ENCODE measurements around the gene SLC6A7. TPM values are rescaled to one million over a fixed set of nuclear protein-coding genes. Genes with fewer than 3 reads are reported as not detected.
A peak's percentile ranks its signal among the peaks of the same experiment; 100 is the strongest.

Gene SLC6A7
- polyA plus RNA-seq, 1 of the 3 experiments (the other 2 are of a cell fraction): not detected

DNA sequence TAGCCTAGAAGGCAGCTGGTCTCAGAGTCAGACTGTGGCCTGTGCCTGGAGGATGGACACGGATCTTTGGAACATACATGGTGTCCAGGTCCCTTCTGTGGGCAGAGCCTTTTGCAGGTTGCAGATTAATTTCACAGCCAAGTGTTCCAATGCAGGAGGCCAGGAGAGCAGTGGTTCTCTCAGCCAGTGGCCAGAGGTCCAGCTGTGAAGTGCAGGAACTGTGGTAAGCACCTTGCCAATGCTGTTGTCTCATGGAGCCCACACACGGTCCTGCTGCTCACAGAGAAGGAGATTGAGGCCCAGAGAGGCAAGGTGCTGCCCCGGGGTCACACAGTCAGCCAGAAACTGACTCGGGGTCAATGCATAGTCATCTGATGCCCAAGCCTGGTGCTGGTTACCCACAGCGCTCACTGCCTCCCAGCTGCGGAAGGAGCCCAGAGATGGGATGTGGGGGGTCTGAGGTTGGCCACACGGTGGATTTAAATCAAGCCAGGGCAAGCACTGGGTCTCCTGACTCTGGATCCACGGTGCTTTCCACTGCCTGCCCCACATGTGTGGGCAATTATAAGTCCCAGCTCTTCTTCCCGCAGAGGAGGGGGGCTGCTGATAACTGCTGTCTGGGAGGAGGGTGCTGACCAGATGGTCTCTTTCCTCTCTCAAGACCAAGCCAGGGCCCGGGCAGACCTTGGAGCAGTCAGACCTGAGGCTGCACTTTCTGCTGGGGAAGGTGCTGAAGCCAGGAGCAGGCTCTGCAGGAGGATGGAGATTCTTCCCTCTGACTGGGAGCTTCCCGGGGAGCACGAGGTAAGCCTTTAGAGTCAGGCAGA, 37.0 kb upstream of the SLC6A7 start (continued):
- TF ChIP-seq RAD21 (IDR thresholded peaks at IDR 0.05; ENCODE audit: low read length) (no peak), NRF1 (IDR thresholded peaks at IDR 0.05; ENCODE audit: low read depth, low read length) (no peak), JUND (IDR thresholded peaks at IDR 0.05) (no peak), SMC3 (IDR thresholded peaks at IDR 0.05; ENCODE audit: low read depth, low read length) (no peak), SIN3A (IDR thresholded peaks at IDR 0.05; ENCODE audit: borderline replicate concordance, low read depth, low read length) (no peak), POLR2AphosphoS5 (IDR thresholded peaks at IDR 0.05; ENCODE audit: low read depth, low read length) (peak; percentile 52), GATA2 (CRISPR knock-in tag; IDR thresholded peaks at IDR 0.05) (peak; percentile 70), FOXM1 (IDR thresholded peaks at IDR 0.05; ENCODE audit: low read depth) (no peak)
- TF ChIP-seq, protein P1, sequence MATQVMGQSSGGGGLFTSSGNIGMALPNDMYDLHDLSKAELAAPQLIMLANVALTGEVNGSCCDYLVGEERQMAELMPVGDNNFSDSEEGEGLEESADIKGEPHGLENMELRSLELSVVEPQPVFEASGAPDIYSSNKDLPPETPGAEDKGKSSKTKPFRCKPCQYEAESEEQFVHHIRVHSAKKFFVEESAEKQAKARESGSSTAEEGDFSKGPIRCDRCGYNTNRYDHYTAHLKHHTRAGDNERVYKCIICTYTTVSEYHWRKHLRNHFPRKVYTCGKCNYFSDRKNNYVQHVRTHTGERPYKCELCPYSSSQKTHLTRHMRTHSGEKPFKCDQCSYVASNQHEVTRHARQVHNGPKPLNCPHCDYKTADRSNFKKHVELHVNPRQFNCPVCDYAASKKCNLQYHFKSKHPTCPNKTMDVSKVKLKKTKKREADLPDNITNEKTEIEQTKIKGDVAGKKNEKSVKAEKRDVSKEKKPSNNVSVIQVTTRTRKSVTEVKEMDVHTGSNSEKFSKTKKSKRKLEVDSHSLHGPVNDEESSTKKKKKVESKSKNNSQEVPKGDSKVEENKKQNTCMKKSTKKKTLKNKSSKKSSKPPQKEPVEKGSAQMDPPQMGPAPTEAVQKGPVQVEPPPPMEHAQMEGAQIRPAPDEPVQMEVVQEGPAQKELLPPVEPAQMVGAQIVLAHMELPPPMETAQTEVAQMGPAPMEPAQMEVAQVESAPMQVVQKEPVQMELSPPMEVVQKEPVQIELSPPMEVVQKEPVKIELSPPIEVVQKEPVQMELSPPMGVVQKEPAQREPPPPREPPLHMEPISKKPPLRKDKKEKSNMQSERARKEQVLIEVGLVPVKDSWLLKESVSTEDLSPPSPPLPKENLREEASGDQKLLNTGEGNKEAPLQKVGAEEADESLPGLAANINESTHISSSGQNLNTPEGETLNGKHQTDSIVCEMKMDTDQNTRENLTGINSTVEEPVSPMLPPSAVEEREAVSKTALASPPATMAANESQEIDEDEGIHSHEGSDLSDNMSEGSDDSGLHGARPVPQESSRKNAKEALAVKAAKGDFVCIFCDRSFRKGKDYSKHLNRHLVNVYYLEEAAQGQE (IDR thresholded peaks at IDR 0.05; ENCODE audit: low read depth, low read length): peak; percentile 72

DNA sequence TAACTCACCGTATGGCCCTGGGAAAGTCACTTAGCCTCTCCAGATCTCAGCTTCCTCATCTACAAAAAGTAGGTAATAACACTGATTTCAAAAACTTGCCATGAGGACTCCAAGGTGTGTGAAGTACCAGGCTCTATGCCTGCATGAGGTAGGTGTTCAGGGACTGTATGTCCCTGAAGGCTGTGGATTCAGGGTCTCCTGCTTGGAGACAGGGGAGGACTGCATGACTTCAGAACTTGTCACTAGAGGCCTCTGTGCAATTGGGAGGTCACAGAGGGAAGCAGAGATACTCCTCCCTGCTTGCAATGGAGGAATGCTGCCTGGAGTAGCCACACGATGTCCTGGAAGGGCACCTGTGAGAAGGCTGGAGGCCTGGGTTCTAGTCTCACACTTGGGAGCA, 36.4 kb upstream of the SLC6A7 start:
- Histone ChIP-seq H3F3A (replicated peaks; ENCODE audit: insufficient read depth) (peaks cover 35% of the 10 kb centered on the region), H3K79me2 (ENCODE audit: insufficient read depth) (peaks cover 68% of the 10 kb centered on the region), H3K4me2 (peak overlapping the region; percentile 97), H3K9me3 (no peaks in the 10 kb centered on the region), H3K27ac (ENCODE audit: low read depth in 2 of 2, low read length in 1 of 2) (peak overlapping the region; percentile 94 to 98; a peak in 3 of 4 replicates), H3K9ac (no peak overlapping the region; the same call in 1 of the 2 replicates), H3K27me3 (ENCODE audit: insufficient read depth) (no peaks in the 10 kb centered on the region), H4K20me1 (ENCODE audit: insufficient read depth) (peaks cover 34% of the 10 kb centered on the region), H2AFZ (ENCODE audit: low read depth) (no peak overlapping the region), H3K9me2 (no peaks in the 10 kb centered on the region), H3K4me1 (ENCODE audit: control insufficient read depth in 1 of 2, insufficient read depth in 2 of 2, low read depth in 1 of 2, low read length in 1 of 2) (peaks cover 26 to 82% of the 10 kb centered on the region in 2 experiments), H3K36me3 (replicated peaks in 1 of 2; ENCODE audit: control insufficient read depth in 1 of 2, insufficient read depth in 2 of 2, low read length in 1 of 2) (peaks cover 4 to 8% of the 10 kb centered on the region in 2 experiments), H3K4me3 (ENCODE audit: low read depth in 2 of 2, low read length in 1 of 2) (peak overlapping the region; percentile 67 to 96)
- no peak for DNase-seq
- CTCF ChIA-PET: interaction anchor here (0.9 to 4.2 kb wide), 7 partner anchors 9 to 65 kb away, joined by 3 to 24 read pairs (median 9); no protein-coding TSS in a partner anchor
- 18% methylated on average over 1 of the region's 2 CpGs for WGBS (ENCODE audit: low lambda C conversion rate)
- POLR2A ChIA-PET: interaction anchor here (1.3 to 1.9 kb wide), 2 partner anchors 10 to 13 kb away, joined by 6 to 10 read pairs; no protein-coding TSS in a partner anchor
- TF ChIP-seq TEAD4 (IDR thresholded peaks at IDR 0.05; ENCODE audit: borderline replicate concordance, insufficient read depth) (no peak), MEF2A (IDR thresholded peaks at IDR 0.05; ENCODE audit: borderline replicate concordance, low read depth) (no peak), ELF1 (IDR thresholded peaks at IDR 0.05) (no peak), YY1 (IDR thresholded peaks at IDR 0.05; ENCODE audit: low read depth) (no peak), SIN3A (IDR thresholded peaks at IDR 0.05; ENCODE audit: borderline replicate concordance, low read depth, low read length) (no peak), FOXJ3 (CRISPR knock-in tag; IDR thresholded peaks at IDR 0.05) (no peak), RXRA (IDR thresholded peaks at IDR 0.05; ENCODE audit: borderline replicate concordance, low read depth) (no peak), RCOR1 (IDR thresholded peaks at IDR 0.05; ENCODE audit: low read length) (no peak), RAD21 (IDR thresholded peaks at IDR 0.05; ENCODE audit: low read length) (no peak), GATA2 (CRISPR knock-in tag; IDR thresholded peaks at IDR 0.05) (no peak), NFIC (IDR thresholded peaks at IDR 0.05; ENCODE audit: borderline replicate concordance) (no peak)
- TF ChIP-seq, protein P2, sequence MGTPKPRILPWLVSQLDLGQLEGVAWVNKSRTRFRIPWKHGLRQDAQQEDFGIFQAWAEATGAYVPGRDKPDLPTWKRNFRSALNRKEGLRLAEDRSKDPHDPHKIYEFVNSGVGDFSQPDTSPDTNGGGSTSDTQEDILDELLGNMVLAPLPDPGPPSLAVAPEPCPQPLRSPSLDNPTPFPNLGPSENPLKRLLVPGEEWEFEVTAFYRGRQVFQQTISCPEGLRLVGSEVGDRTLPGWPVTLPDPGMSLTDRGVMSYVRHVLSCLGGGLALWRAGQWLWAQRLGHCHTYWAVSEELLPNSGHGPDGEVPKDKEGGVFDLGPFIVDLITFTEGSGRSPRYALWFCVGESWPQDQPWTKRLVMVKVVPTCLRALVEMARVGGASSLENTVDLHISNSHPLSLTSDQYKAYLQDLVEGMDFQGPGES (IDR thresholded peaks at IDR 0.05; ENCODE audit: low read depth, low read length): no peak
